GF-D8 (cell line): Measurements from ENCODE around the gene ADD1.
"Not testable (repeated sequence)": the region's sequence is repeated elsewhere in the genome, so short reads cannot be mapped to it uniquely, and the experiment has no call there.

Experiments
- DNase-seq: peaks from one replicate; lab custom pipeline; 2025; lab: John Stamatoyannopoulos, UW

Gene ADD1

GRCh38 chr4:2886161-2886560 lies 42.5 kb downstream of the ADD1 start:
- no peak for DNase-seq

- no peak for DNase-seq
These were observed 43.0 kb downstream of the ADD1 start for GRCh38 chr4:2886622-2887021.

- no peak for DNase-seq
These were observed 43.7 kb downstream of the ADD1 start for GRCh38 chr4:2887343-2887742.

GRCh38 chr4:2888886-2889285 lies 45.2 kb downstream of the ADD1 start:
- no peak for DNase-seq

- no peak for DNase-seq
These were observed 47.6 kb downstream of the ADD1 start for GRCh38 chr4:2891294-2891693.

GRCh38 chr4:2893772-2894171 lies 50.1 kb downstream of the ADD1 start:
- no peak for DNase-seq

GRCh38 chr4:2898001-2898400 lies 54.4 kb downstream of the ADD1 start:
- DNase-seq = no peak

- DNase-seq = no peak
These were observed 57.1 kb downstream of the ADD1 start for GRCh38 chr4:2900741-2901140.

- no peak for DNase-seq
These were observed 57.5 kb downstream of the ADD1 start for GRCh38 chr4:2901186-2901585.

- no peak for DNase-seq
These were observed 58.5 kb downstream of the ADD1 start for GRCh38 chr4:2902126-2902525.

GRCh38 chr4:2905544-2905943 lies 61.9 kb downstream of the ADD1 start:
- no peak for DNase-seq

- DNase-seq = no peak
These were observed 62.6 kb downstream of the ADD1 start for GRCh38 chr4:2906218-2906617.

- DNase-seq = no peak
These were observed 63.6 kb downstream of the ADD1 start for GRCh38 chr4:2907226-2907625.

GRCh38 chr4:2907706-2908293 lies 64.2 kb downstream of the ADD1 start:
- no peak for DNase-seq

- DNase-seq = no peak
These were observed 65.0 kb downstream of the ADD1 start for GRCh38 chr4:2908686-2909085.

- no peak for DNase-seq
These were observed 65.9 kb downstream of the ADD1 start for GRCh38 chr4:2909583-2909982.

- no peak for DNase-seq
These were observed 66.8 kb downstream of the ADD1 start for GRCh38 chr4:2910409-2910808.

- no peak for DNase-seq
These were observed 68.2 kb downstream of the ADD1 start for GRCh38 chr4:2911868-2912267.

- DNase-seq = no peak
These were observed 69.5 kb downstream of the ADD1 start for GRCh38 chr4:2913168-2913567.

GRCh38 chr4:2914256-2915126 lies 70.8 kb downstream of the ADD1 start:
- no peak for DNase-seq

GRCh38 chr4:2915789-2916188 lies 72.1 kb downstream of the ADD1 start:
- no peak for DNase-seq

GRCh38 chr4:2916696-2917095 lies 73.1 kb downstream of the ADD1 start:
- DNase-seq = not testable (repeated sequence)

- DNase-seq = not testable (repeated sequence)
These were observed 74.7 kb downstream of the ADD1 start for GRCh38 chr4:2918300-2918699.

GRCh38 chr4:2918714-2919113 lies 75.1 kb downstream of the ADD1 start:
- DNase-seq = not testable (repeated sequence)
